ENCODE measurements around the gene GRB10.

The GRB10 gene

GRCh38 chr7:50795831-50796230, 13.1 kb upstream of the GRB10 start:
- Histone ChIP-seq H3K4me2 (ENCODE audit: insufficient read depth, low read length, poor library complexity, severe bottlenecking) (no peak overlapping the region), H3K27me3 (ENCODE audit: control insufficient read depth in 3 of 3, insufficient read depth in 3 of 3, low read depth in 1 of 3, low read length in 3 of 3) (peaks cover 0 to 15% (median 14%) of the 10 kb centered on the region in 3 experiments), H3K27ac (replicated peaks; ENCODE audit: low read length) (no peak overlapping the region), H3K14ac (ENCODE audit: low read length) (no peak overlapping the region), H3K4ac (ENCODE audit: low read length) (no peak overlapping the region), H2AFZ (ENCODE audit: low read length) (no peak overlapping the region), H2BK15ac (ENCODE audit: low read length) (no peak overlapping the region), H2BK12ac (ENCODE audit: low read length) (no peak overlapping the region), H2BK5ac (ENCODE audit: low read length) (no peak overlapping the region), H4K8ac (ENCODE audit: low read depth, low read length) (no peak overlapping the region), H4K91ac (ENCODE audit: low read depth, low read length, poor library complexity) (no peak overlapping the region), H3K4me3 (ENCODE audit: low read length in 2 of 2) (no peak overlapping the region), H3K9me3 (replicated peaks in 1 of 2; ENCODE audit: control insufficient read depth in 2 of 2, insufficient read depth in 1 of 2, low read depth in 1 of 2, low read length in 2 of 2) (no peaks in the 10 kb centered on the region), H3K9ac (ENCODE audit: low read depth, low read length, poor library complexity) (no peak overlapping the region), H3K23ac (ENCODE audit: low read depth, low read length, poor library complexity) (no peak overlapping the region), H2BK120ac (ENCODE audit: low read depth, low read length) (no peak overlapping the region), H3K79me1 (ENCODE audit: low read depth, low read length) (no peaks in the 10 kb centered on the region), H3K18ac (ENCODE audit: low read length) (no peak overlapping the region), H3K4me1 (ENCODE audit: control insufficient read depth in 2 of 2, insufficient read depth in 1 of 2, low read depth in 1 of 2, low read length in 2 of 2) (peaks cover 3 to 5% of the 10 kb centered on the region in 2 donors), H2AK5ac (ENCODE audit: low read depth, low read length) (no peak overlapping the region), H3K36me3 (replicated peaks in 1 of 2; ENCODE audit: control insufficient read depth in 2 of 2, insufficient read depth in 2 of 2, low read length in 2 of 2) (no peaks in the 10 kb centered on the region)
- DNase-seq (ENCODE audit: low spot score) = no peak
- WGBS, 2 donors (ENCODE audit: extremely low coverage in 2 of 2, insufficient read length in 2 of 2, insufficient replicate concordance in 1 of 2) = no CpG with 5 or more reads among the region's 5 CpGs

GRCh38 chr7:50795253-50795652, 12.6 kb upstream of the GRB10 start:
- peaks cover 5% of the 10 kb centered on the region in 2 donors for H3K4me1 ChIP-seq (ENCODE audit: control insufficient read depth in 2 of 2, insufficient read depth in 1 of 2, low read depth in 1 of 2, low read length in 2 of 2)
- no peak overlapping the region for H3K27ac ChIP-seq (replicated peaks; ENCODE audit: low read length)
- H3K4me3 ChIP-seq (ENCODE audit: low read length in 2 of 2) = no peak overlapping the region
- no peak overlapping the region for H3K14ac ChIP-seq (ENCODE audit: low read length)
- H3K79me1 ChIP-seq (ENCODE audit: low read depth, low read length) = no peaks in the 10 kb centered on the region
- no peak overlapping the region for H3K23ac ChIP-seq (ENCODE audit: low read depth, low read length, poor library complexity)
- no peak overlapping the region for H2BK12ac ChIP-seq (ENCODE audit: low read length)
- H2BK5ac ChIP-seq (ENCODE audit: low read length) = no peak overlapping the region
- no peak overlapping the region for H2AFZ ChIP-seq (ENCODE audit: low read length)
- H2BK120ac ChIP-seq (ENCODE audit: low read depth, low read length) = no peak overlapping the region
- H4K91ac ChIP-seq (ENCODE audit: low read depth, low read length, poor library complexity) = no peak overlapping the region
- no peak overlapping the region for H2AK5ac ChIP-seq (ENCODE audit: low read depth, low read length)
- no peak overlapping the region for H3K18ac ChIP-seq (ENCODE audit: low read length)
- no peaks in the 10 kb centered on the region for H3K9me3 ChIP-seq (replicated peaks in 1 of 2; ENCODE audit: control insufficient read depth in 2 of 2, insufficient read depth in 1 of 2, low read depth in 1 of 2, low read length in 2 of 2)
- H3K9ac ChIP-seq (ENCODE audit: low read depth, low read length, poor library complexity) = no peak overlapping the region
- WGBS, 2 donors (ENCODE audit: extremely low coverage in 2 of 2, insufficient read length in 2 of 2, insufficient replicate concordance in 1 of 2) = no CpG with 5 or more reads among the region's 2 CpGs
- H4K8ac ChIP-seq (ENCODE audit: low read depth, low read length) = no peak overlapping the region
- H3K36me3 ChIP-seq (replicated peaks in 1 of 2; ENCODE audit: control insufficient read depth in 2 of 2, insufficient read depth in 2 of 2, low read length in 2 of 2) = no peaks in the 10 kb centered on the region
- H3K27me3 ChIP-seq (ENCODE audit: control insufficient read depth in 3 of 3, insufficient read depth in 3 of 3, low read depth in 1 of 3, low read length in 3 of 3) = peaks cover 0 to 15% (median 14%) of the 10 kb centered on the region in 3 experiments
- no peak overlapping the region for H2BK15ac ChIP-seq (ENCODE audit: low read length)
- no peak for DNase-seq (ENCODE audit: low spot score)
- no peak overlapping the region for H3K4ac ChIP-seq (ENCODE audit: low read length)
- no peak overlapping the region for H3K4me2 ChIP-seq (ENCODE audit: insufficient read depth, low read length, poor library complexity, severe bottlenecking)

GRCh38 chr7:50793947-50794570, 11.4 kb upstream of the GRB10 start:
- H2BK5ac ChIP-seq (ENCODE audit: low read length) = no peak overlapping the region
- no peak overlapping the region for H3K14ac ChIP-seq (ENCODE audit: low read length)
- H3K18ac ChIP-seq (ENCODE audit: low read length) = peak overlapping the region; percentile 87
- H3K4me1 ChIP-seq (ENCODE audit: control insufficient read depth in 2 of 2, insufficient read depth in 1 of 2, low read depth in 1 of 2, low read length in 2 of 2) = peaks cover 5 to 7% of the 10 kb centered on the region in 2 donors
- H3K27ac ChIP-seq (replicated peaks; ENCODE audit: low read length) = no peak overlapping the region
- WGBS, 2 donors (ENCODE audit: extremely low coverage in 2 of 2, insufficient read length in 2 of 2, insufficient replicate concordance in 1 of 2) = no CpG with 5 or more reads among the region's 18 CpGs
- H3K4me2 ChIP-seq (ENCODE audit: insufficient read depth, low read length, poor library complexity, severe bottlenecking) = peak overlapping the region; percentile 65
- peak overlapping the region; percentile 24 for H3K9ac ChIP-seq (ENCODE audit: low read depth, low read length, poor library complexity)
- H3K23ac ChIP-seq (ENCODE audit: low read depth, low read length, poor library complexity) = no peak overlapping the region
- H4K8ac ChIP-seq (ENCODE audit: low read depth, low read length) = no peak overlapping the region
- peaks cover 0 to 15% (median 14%) of the 10 kb centered on the region in 3 experiments for H3K27me3 ChIP-seq (ENCODE audit: control insufficient read depth in 3 of 3, insufficient read depth in 3 of 3, low read depth in 1 of 3, low read length in 3 of 3)
- no peak overlapping the region for H2BK12ac ChIP-seq (ENCODE audit: low read length)
- H2AFZ ChIP-seq (ENCODE audit: low read length) = peak overlapping the region; percentile 91
- no peak overlapping the region for H2BK120ac ChIP-seq (ENCODE audit: low read depth, low read length)
- peak overlapping the region; percentile 75 to 85 for H3K4me3 ChIP-seq (ENCODE audit: low read length in 2 of 2)
- H2AK5ac ChIP-seq (ENCODE audit: low read depth, low read length) = no peak overlapping the region
- DNase-seq (ENCODE audit: low spot score) = no peak
- peak overlapping the region; percentile 72 for H2BK15ac ChIP-seq (ENCODE audit: low read length)
- H3K79me1 ChIP-seq (ENCODE audit: low read depth, low read length) = peaks cover 3% of the 10 kb centered on the region
- H4K91ac ChIP-seq (ENCODE audit: low read depth, low read length, poor library complexity) = no peak overlapping the region
- H3K36me3 ChIP-seq (replicated peaks in 1 of 2; ENCODE audit: control insufficient read depth in 2 of 2, insufficient read depth in 2 of 2, low read length in 2 of 2) = no peaks in the 10 kb centered on the region
- H3K4ac ChIP-seq (ENCODE audit: low read length) = no peak overlapping the region
- peaks cover 2 to 4% of the 10 kb centered on the region in 2 donors for H3K9me3 ChIP-seq (replicated peaks in 1 of 2; ENCODE audit: control insufficient read depth in 2 of 2, insufficient read depth in 1 of 2, low read depth in 1 of 2, low read length in 2 of 2)

GRCh38 chr7:50793120-50793946, 10.6 kb upstream of the GRB10 start:
- Histone ChIP-seq H4K91ac (ENCODE audit: low read depth, low read length, poor library complexity) (no peak overlapping the region), H3K4me2 (ENCODE audit: insufficient read depth, low read length, poor library complexity, severe bottlenecking) (peak overlapping the region; percentile 71), H3K27ac (replicated peaks; ENCODE audit: low read length) (no peak overlapping the region), H4K8ac (ENCODE audit: low read depth, low read length) (no peak overlapping the region), H3K23ac (ENCODE audit: low read depth, low read length, poor library complexity) (peak overlapping the region; percentile 27), H3K18ac (ENCODE audit: low read length) (peak overlapping the region; percentile 88), H3K36me3 (replicated peaks in 1 of 2; ENCODE audit: control insufficient read depth in 2 of 2, insufficient read depth in 2 of 2, low read length in 2 of 2) (peaks cover 0 to 4% of the 10 kb centered on the region in 2 donors), H3K14ac (ENCODE audit: low read length) (no peak overlapping the region), H2BK12ac (ENCODE audit: low read length) (no peak overlapping the region), H2BK15ac (ENCODE audit: low read length) (peak overlapping the region; percentile 72), H3K79me1 (ENCODE audit: low read depth, low read length) (peaks cover 7% of the 10 kb centered on the region), H2BK120ac (ENCODE audit: low read depth, low read length) (no peak overlapping the region), H3K9me3 (replicated peaks in 1 of 2; ENCODE audit: control insufficient read depth in 2 of 2, insufficient read depth in 1 of 2, low read depth in 1 of 2, low read length in 2 of 2) (peaks cover 7 to 11% of the 10 kb centered on the region in 2 donors), H2AK5ac (ENCODE audit: low read depth, low read length) (no peak overlapping the region), H3K9ac (ENCODE audit: low read depth, low read length, poor library complexity) (peak overlapping the region; percentile 82), H3K4me3 (ENCODE audit: low read length in 2 of 2) (peak overlapping the region; percentile 85 to 87), H3K4ac (ENCODE audit: low read length) (no peak overlapping the region), H2AFZ (ENCODE audit: low read length) (peak overlapping the region; percentile 91), H2BK5ac (ENCODE audit: low read length) (no peak overlapping the region), H3K27me3 (ENCODE audit: control insufficient read depth in 3 of 3, insufficient read depth in 3 of 3, low read depth in 1 of 3, low read length in 3 of 3) (peaks cover 0 to 15% (median 14%) of the 10 kb centered on the region in 3 experiments), H3K4me1 (ENCODE audit: control insufficient read depth in 2 of 2, insufficient read depth in 1 of 2, low read depth in 1 of 2, low read length in 2 of 2) (peaks cover 5 to 7% of the 10 kb centered on the region in 2 donors)
- WGBS, 2 donors (ENCODE audit: extremely low coverage in 2 of 2, insufficient read length in 2 of 2, insufficient replicate concordance in 1 of 2) = no CpG with 5 or more reads among the region's 113 CpGs
- DNase-seq (ENCODE audit: low spot score) = peak; percentile 44
